ENCODE measurements around the gene KCNG1. TPM values are rescaled to one million over a fixed set of nuclear protein-coding genes. Genes with fewer than 3 reads are reported as not detected.
A peak's percentile ranks its signal among the peaks of the same experiment; 100 is the strongest.

The KCNG1 gene
- total RNA-seq, 1 donor from 2014 or later, result 13.0 TPM

GRCh38 chr20:51019656-51020592 is 3.0 kb downstream of the KCNG1 start:
- TF ChIP-seq, protein P1, sequence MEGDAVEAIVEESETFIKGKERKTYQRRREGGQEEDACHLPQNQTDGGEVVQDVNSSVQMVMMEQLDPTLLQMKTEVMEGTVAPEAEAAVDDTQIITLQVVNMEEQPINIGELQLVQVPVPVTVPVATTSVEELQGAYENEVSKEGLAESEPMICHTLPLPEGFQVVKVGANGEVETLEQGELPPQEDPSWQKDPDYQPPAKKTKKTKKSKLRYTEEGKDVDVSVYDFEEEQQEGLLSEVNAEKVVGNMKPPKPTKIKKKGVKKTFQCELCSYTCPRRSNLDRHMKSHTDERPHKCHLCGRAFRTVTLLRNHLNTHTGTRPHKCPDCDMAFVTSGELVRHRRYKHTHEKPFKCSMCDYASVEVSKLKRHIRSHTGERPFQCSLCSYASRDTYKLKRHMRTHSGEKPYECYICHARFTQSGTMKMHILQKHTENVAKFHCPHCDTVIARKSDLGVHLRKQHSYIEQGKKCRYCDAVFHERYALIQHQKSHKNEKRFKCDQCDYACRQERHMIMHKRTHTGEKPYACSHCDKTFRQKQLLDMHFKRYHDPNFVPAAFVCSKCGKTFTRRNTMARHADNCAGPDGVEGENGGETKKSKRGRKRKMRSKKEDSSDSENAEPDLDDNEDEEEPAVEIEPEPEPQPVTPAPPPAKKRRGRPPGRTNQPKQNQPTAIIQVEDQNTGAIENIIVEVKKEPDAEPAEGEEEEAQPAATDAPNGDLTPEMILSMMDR (IDR thresholded peaks at IDR 0.05), result no peak
- Mint-ChIP-seq H3K27me3 (ENCODE audit: low read depth) (no peaks in the 10 kb centered on the region), H3K4me1 (ENCODE audit: low read depth) (peaks cover 24% of the 10 kb centered on the region), H3K4me3 (ENCODE audit: unreplicated experiment) (no peak overlapping the region), H3K27ac (ENCODE audit: unreplicated experiment) (no peak overlapping the region), H3K9me3 (ENCODE audit: low read depth) (no peaks in the 10 kb centered on the region), H3K36me3 (ENCODE audit: low read depth) (no peaks in the 10 kb centered on the region)
- DNase-seq (ENCODE audit: low spot score), result no peak

GRCh38 chr20:51017251-51017650 is 5.7 kb downstream of the KCNG1 start:
- no peak for DNase-seq (ENCODE audit: low spot score)
- no peaks in the 10 kb centered on the region for H3K36me3 Mint-ChIP-seq (ENCODE audit: low read depth)
- H3K27ac Mint-ChIP-seq (ENCODE audit: unreplicated experiment), result peak overlapping the region; percentile 1
- no peaks in the 10 kb centered on the region for H3K27me3 Mint-ChIP-seq (ENCODE audit: low read depth)
- H3K4me1 Mint-ChIP-seq (ENCODE audit: low read depth), result peaks cover 32% of the 10 kb centered on the region
- no peak overlapping the region for H3K4me3 Mint-ChIP-seq (ENCODE audit: unreplicated experiment)
- H3K9me3 Mint-ChIP-seq (ENCODE audit: low read depth), result no peaks in the 10 kb centered on the region
- TF ChIP-seq, protein P1 (IDR thresholded peaks at IDR 0.05), result no peak

- no peaks in the 10 kb centered on the region for H3K36me3 Mint-ChIP-seq (ENCODE audit: low read depth)
- H3K27ac Mint-ChIP-seq (ENCODE audit: unreplicated experiment), result no peak overlapping the region
Observed at GRCh38 chr20:51016521-51016920, 6.4 kb downstream of the KCNG1 start.

DNA sequence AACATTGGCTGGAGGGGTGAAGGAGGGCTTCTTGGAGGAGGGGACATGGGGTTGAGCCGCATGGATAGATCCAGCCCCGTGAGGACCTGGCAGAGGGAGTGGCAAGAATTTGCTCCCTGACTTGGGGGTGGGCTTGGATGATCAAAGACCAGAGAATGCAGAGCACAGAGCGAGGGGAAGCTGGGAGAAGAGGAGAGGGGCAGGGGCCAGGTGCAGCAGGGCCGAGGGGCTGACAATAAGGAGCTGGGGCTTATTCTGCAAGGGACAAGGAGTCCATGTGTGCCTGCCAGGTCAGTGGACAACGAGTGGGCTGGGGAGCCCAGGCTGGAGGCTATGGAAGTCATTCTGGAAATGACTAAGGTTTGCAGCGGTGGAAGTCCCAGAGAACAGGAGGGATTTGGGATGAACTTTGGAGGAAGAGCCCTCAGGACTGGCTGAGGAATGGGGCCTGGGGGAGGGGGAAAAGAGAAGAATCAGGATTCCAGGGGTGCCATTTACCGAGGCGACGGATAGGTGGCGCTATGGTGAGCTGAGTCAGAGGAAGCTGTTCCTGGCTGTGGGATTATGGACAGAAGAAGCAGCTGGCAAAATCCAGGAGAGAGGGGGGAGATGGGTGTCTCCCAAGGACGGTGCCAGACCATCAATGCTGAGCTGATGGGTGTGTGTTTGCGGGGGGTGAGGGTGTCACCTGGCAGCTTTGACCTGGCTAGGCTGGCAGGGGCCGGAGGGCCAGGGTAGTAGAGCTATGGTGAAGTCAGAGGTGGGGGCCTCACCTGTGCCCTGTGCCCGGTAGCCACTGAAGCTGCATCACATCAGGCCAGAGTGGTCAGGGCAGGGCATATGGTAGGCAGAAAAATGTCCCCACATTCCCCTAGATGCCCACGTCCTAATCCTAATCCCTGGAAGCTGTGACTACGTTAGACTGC is 7.8 kb downstream of the KCNG1 start:
- H3K9me3 Mint-ChIP-seq (ENCODE audit: low read depth), result no peaks in the 10 kb centered on the region
- TF ChIP-seq, protein P1 (IDR thresholded peaks at IDR 0.05), result peak; percentile 82
- no peak for DNase-seq (ENCODE audit: low spot score)
- peaks cover 25% of the 10 kb centered on the region for H3K4me1 Mint-ChIP-seq (ENCODE audit: low read depth)
- no peak overlapping the region for H3K4me3 Mint-ChIP-seq (ENCODE audit: unreplicated experiment)
- H3K27ac Mint-ChIP-seq (ENCODE audit: unreplicated experiment), result no peak overlapping the region
- no peaks in the 10 kb centered on the region for H3K27me3 Mint-ChIP-seq (ENCODE audit: low read depth)
- H3K36me3 Mint-ChIP-seq (ENCODE audit: low read depth), result no peaks in the 10 kb centered on the region

More at GRCh38 chr20:51016521-51016920, 6.4 kb downstream of the KCNG1 start:
- Mint-ChIP-seq H3K27me3 (ENCODE audit: low read depth) (no peaks in the 10 kb centered on the region), H3K9me3 (ENCODE audit: low read depth) (no peaks in the 10 kb centered on the region), H3K4me1 (ENCODE audit: low read depth) (peaks cover 26% of the 10 kb centered on the region), H3K4me3 (ENCODE audit: unreplicated experiment) (no peak overlapping the region)
- DNase-seq (ENCODE audit: low spot score), result no peak
- TF ChIP-seq, protein P1 (IDR thresholded peaks at IDR 0.05), result no peak
